A549 (cell line): ENCODE measurements around the gene RPTOR. TPM values are rescaled to one million over a fixed set of nuclear protein-coding genes. Genes with fewer than 3 reads are reported as not detected.
A peak's percentile ranks its signal among the peaks of the same experiment; 100 is the strongest.

Experiments used
- ATAC-seq, 2 experiments: fragments of 200-7000 bp in 1 of 2; fragments of >200 bp in 1 of 2; cut with Nextera tagmentation in 1 of 2; cut with Tn5 transposase in 1 of 2; 3 replicates each; pipeline versions ENCODE4 v1.8.0 to v1.9.1; 2018 to 2020; ENCODE audit warnings: mild to moderate bottlenecking in 1 of 2, moderate library complexity in 1 of 2
- CTCF ChIA-PET: fragments of 300-600 bp; sonication (Branson Sonifier 250); formaldehyde crosslinking; extraction: SDS; loops from one replicate; lab custom pipeline; 2021; ENCODE audit warnings: antibody characterized with exemption, inconsistent platforms; lab: Yijun Ruan, JAX
- POLR2A ChIA-PET: fragments of 350-600 bp; formaldehyde crosslinking; extraction: SDS; loops from one replicate; lab custom pipeline; 2021; ENCODE audit warnings: antibody characterized with exemption, inconsistent platforms; lab: Yijun Ruan, JAX
- DNase-seq, 2 experiments: peaks; one replicate each; pipeline versions ENCODE4 v3.0.0 to v3.0.0-alpha.2; 2011 to 2016; ENCODE audit warnings: low read depth in 1 of 2, low spot score in 1 of 2
- FAIRE-seq: peaks from 2 replicates; lab custom pipeline; 2011; peaks lifted over from hg19 to GRCh38; lab: Jason Lieb, UNC
- H3K27ac ChIP-seq, 2 experiments: fragments of >200 bp; sonication (Bioruptor Twin); formaldehyde crosslinking; 3 replicates each; pipeline ENCODE4 v1.5.1; 2016 to 2017
- H3K4me1 ChIP-seq: fragments of >200 bp; sonication (Bioruptor Twin); formaldehyde crosslinking; 3 replicates; pipeline ENCODE4 v1.6.1; 2016
- H3K4me2 ChIP-seq: fragments of >200 bp; sonication (Bioruptor Twin); formaldehyde crosslinking; 3 replicates; pipeline ENCODE4 v1.6.1; 2016
- H3K4me3 ChIP-seq: fragments of >200 bp; sonication (Bioruptor Twin); formaldehyde crosslinking; 3 replicates; pipeline ENCODE4 v1.5.1; 2016
- H3K9me3 ChIP-seq: fragments of >200 bp; sonication (Bioruptor Twin); formaldehyde crosslinking; 3 replicates; pipeline ENCODE4 v1.6.1; 2016
- ATOH8 ChIP-seq: fragments of 250-450 bp; sonication (Bioruptor Pico); IDR thresholded peaks from 2 replicates; pipeline ENCODE4 v1.5.0; 2020; ENCODE audit warnings: low read depth, mild to moderate bottlenecking, moderate library complexity
- BHLHE40 ChIP-seq: IDR thresholded peaks from 2 replicates; pipeline ENCODE4 v1.6.1; 2012; ENCODE audit warnings: low read depth, low read length, inconsistent platforms
- CBX2 ChIP-seq: fragments of 200-600 bp; sonication (generic); IDR thresholded peaks from 2 replicates; pipeline ENCODE4 v1.6.1; 2016; ENCODE audit warnings: low read depth, mild to moderate bottlenecking, borderline replicate concordance
- CEBPB ChIP-seq, 2 experiments: fragments of >200 bp in 1 of 2; sonication (Bioruptor Twin) in 1 of 2; formaldehyde crosslinking in 1 of 2; IDR thresholded peaks; 2 replicates each; pipeline ENCODE4 v1.6.1; 2012 to 2016
- CHD2 ChIP-seq: fragments of 150-350 bp; IDR thresholded peaks from 2 replicates; pipeline ENCODE4 v1.6.1; 2014; ENCODE audit warnings: low read length; ENCODE audit not compliant: partially characterized antibody
- CTCF ChIP-seq: fragments of >200 bp; sonication (Bioruptor Twin); formaldehyde crosslinking; IDR thresholded peaks from 3 replicates; pipeline ENCODE4 v1.5.1; 2016
- E2F6 ChIP-seq: IDR thresholded peaks from 2 replicates; pipeline ENCODE4 v1.6.1; 2012; ENCODE audit warnings: low read depth, borderline replicate concordance
- EHF ChIP-seq: fragments of 250-450 bp; sonication (Bioruptor Pico); IDR thresholded peaks from 2 replicates; pipeline ENCODE4 v1.5.0; 2020; ENCODE audit warnings: mild to moderate bottlenecking
- EHMT2 ChIP-seq: fragments of 200-600 bp; sonication (generic); IDR thresholded peaks from 2 replicates; pipeline ENCODE4 v1.6.1; 2016; ENCODE audit warnings: antibody characterized with exemption, low read depth, mild to moderate bottlenecking, moderate library complexity
- EP300 ChIP-seq, 2 experiments: fragments of >200 bp; sonication (Bioruptor Twin); formaldehyde crosslinking; IDR thresholded peaks; 2 replicates in 1 of 2; 3 replicates in 1 of 2; pipeline ENCODE4 v1.6.1; 2016 to 2017
- FOSL2 ChIP-seq, 2 experiments: fragments of 450-650 bp in 1 of 2; fragments of >200 bp in 1 of 2; sonication (Bioruptor Twin) in 1 of 2; formaldehyde crosslinking; IDR thresholded peaks; 2 replicates each; pipeline versions ENCODE4 v1.5.0 to v1.6.1; 2016 to 2020; ENCODE audit warnings: mild to moderate bottlenecking in 1 of 2, moderate library complexity in 1 of 2
- FOXS1 ChIP-seq: fragments of 250-450 bp; sonication (Bioruptor Pico); IDR thresholded peaks from 2 replicates; pipeline ENCODE4 v1.5.0; 2020; ENCODE audit warnings: mild to moderate bottlenecking, moderate library complexity
- GATA3 ChIP-seq: IDR thresholded peaks from 2 replicates; pipeline ENCODE4 v1.6.1; 2012; ENCODE audit warnings: borderline replicate concordance
- HDAC2 ChIP-seq: fragments of 200-600 bp; sonication (generic); IDR thresholded peaks from 2 replicates; pipeline ENCODE4 v1.6.1; 2016
- HOXB13 ChIP-seq: fragments of 250-450 bp; sonication (Bioruptor Pico); IDR thresholded peaks from 2 replicates; pipeline ENCODE4 v1.5.0; 2020; ENCODE audit warnings: low read depth, mild to moderate bottlenecking, moderate library complexity
- JUN ChIP-seq, 2 experiments: fragments of >200 bp; sonication (Bioruptor Twin); formaldehyde crosslinking; IDR thresholded peaks; 2 replicates in 1 of 2; 3 replicates in 1 of 2; pipeline ENCODE4 v1.6.1; 2016 to 2017
- KDM1A ChIP-seq: fragments of 200-600 bp; sonication (generic); IDR thresholded peaks from 2 replicates; pipeline ENCODE4 v1.6.1; 2016; ENCODE audit warnings: low read depth, mild to moderate bottlenecking
- KDM5A ChIP-seq: fragments of 200-600 bp; sonication (generic); IDR thresholded peaks from 2 replicates; pipeline ENCODE4 v1.6.1; 2016; ENCODE audit warnings: antibody characterized with exemption, mild to moderate bottlenecking
- MAFK ChIP-seq: fragments of 450-650 bp; IDR thresholded peaks from 2 replicates; pipeline ENCODE4 v1.6.1; 2014; ENCODE audit not compliant: partially characterized antibody
- MAZ ChIP-seq: fragments of 150-350 bp; IDR thresholded peaks from 2 replicates; pipeline ENCODE4 v1.6.1; 2014; ENCODE audit warnings: antibody characterized with exemption, low read depth, low read length, borderline replicate concordance
- PBX3 ChIP-seq: IDR thresholded peaks from 2 replicates; pipeline ENCODE4 v1.6.1; 2012
- PHF8 ChIP-seq: fragments of 200-600 bp; sonication (generic); IDR thresholded peaks from 2 replicates; pipeline ENCODE4 v1.6.1; 2016; ENCODE audit warnings: low read depth, mild to moderate bottlenecking, antibody characterized with exemption, moderate library complexity, borderline replicate concordance
- POLR2A ChIP-seq: IDR thresholded peaks from 2 replicates; pipeline ENCODE4 v1.6.1; 2012; ENCODE audit warnings: mild to moderate bottlenecking, low read length
- POLR2AphosphoS2 ChIP-seq: conservative IDR thresholded peaks from 2 replicates; pipeline ENCODE4 v1.6.1; 2012; ENCODE audit warnings: low read length, improper control_type of control experiment, inconsistent platforms
- RAD21 ChIP-seq, 2 experiments: fragments of >200 bp in 1 of 2; sonication (Bioruptor Twin) in 1 of 2; formaldehyde crosslinking in 1 of 2; IDR thresholded peaks in 1 of 2; conservative IDR thresholded peaks in 1 of 2; 2 replicates in 1 of 2; 3 replicates in 1 of 2; pipeline ENCODE4 v1.6.1; 2012 to 2018; ENCODE audit warnings: inconsistent platforms in 1 of 2
- RNF2 ChIP-seq: fragments of 200-600 bp; sonication (generic); IDR thresholded peaks from 2 replicates; pipeline ENCODE4 v1.6.1; 2016; ENCODE audit warnings: low read depth, mild to moderate bottlenecking, antibody characterized with exemption, moderate library complexity, borderline replicate concordance
- SREBF2 ChIP-seq: fragments of 450-650 bp; IDR thresholded peaks from 2 replicates; pipeline ENCODE4 v1.6.1; 2014; ENCODE audit warnings: mild to moderate bottlenecking, moderate library complexity
- USF2 ChIP-seq: fragments of 450-650 bp; IDR thresholded peaks from 2 replicates; pipeline ENCODE4 v1.6.1; 2014; ENCODE audit warnings: antibody characterized with exemption
- WGBS: methylation state at CpG from one replicate; pipeline ENCODE4 v1.1.6; 2017; ENCODE audit errors: missing lambda C conversion rate; 5-methylcytosine and 5-hydroxymethylcytosine counted together
- polyA plus RNA-seq, 4 experiments: library from polyadenylated mRNA; depleted of rRNA in 3 of 4; stranded (reverse); fragments of >200 nt; fragmentation: RNase III in 1 of 4; extraction: RNeasy Plus Mini Kit Qiagen cat#74134 plus additional on column Dnase treatment in 1 of 4; gene quantifications; 2 replicates in 3 of 4; 3 replicates in 1 of 4; pipeline ENCODE4 v1.2.3, GENCODE V29; 2011 to 2017

Gene RPTOR
- polyA plus RNA-seq, 2 of the 4 experiments (the other 2 are of a cell fraction), result 10.8 to 27.1 TPM

- ATAC-seq (no peak), DNase-seq (no peak), FAIRE-seq (no peak)
- Histone ChIP-seq H3K27ac (no peak overlapping the region), H3K9me3 (no peaks in the 10 kb centered on the region), H3K4me2 (no peak overlapping the region)
- WGBS, result 98% methylated on average over 2 of the region's 2 CpGs
- CTCF ChIA-PET, result interaction anchor here (1.0 to 3.6 kb wide), 4 partner anchors 10 to 213 kb away, joined by 3 to 15 read pairs (median 4); no protein-coding TSS in a partner anchor
- POLR2A ChIA-PET, result no interaction called here
- TF ChIP-seq MAZ, result no peak
- no peak for TF ChIP-seq FOXS1
- no peak for TF ChIP-seq GATA3
- TF ChIP-seq CBX2, result no peak
- TF ChIP-seq CEBPB (IDR thresholded peaks at IDR 0.05), result no peak
- TF ChIP-seq JUN (IDR thresholded peaks at IDR 0.05), result no peak
- TF ChIP-seq KDM5A, result no peak
- TF ChIP-seq BHLHE40, result no peak
- no peak for TF ChIP-seq EHF (CRISPR knock-in tag)
- no peak for TF ChIP-seq MAFK
- TF ChIP-seq SREBF2, result no peak
- no peak for TF ChIP-seq HOXB13 (CRISPR knock-in tag)
- no peak for TF ChIP-seq EP300 (IDR thresholded peaks at IDR 0.05)
- no peak for TF ChIP-seq PHF8
- no peak for TF ChIP-seq KDM1A
- TF ChIP-seq RAD21 (conservative IDR thresholded peaks at IDR 0.05 in 1 of 2, IDR thresholded peaks at IDR 0.05 in 1 of 2), result no peak
- no peak for TF ChIP-seq POLR2AphosphoS2
- TF ChIP-seq, all 56 proteins: peak for 0
- H3K4me3 ChIP-seq, result no peak overlapping the region
- H3K4me1 ChIP-seq, result no peaks in the 10 kb centered on the region
Measured at GRCh38 chr17:80639658-80640057, 95.0 kb downstream of the RPTOR start.

- 96% methylated on average over 19 of the region's 19 CpGs for WGBS
- ChIA-PET POLR2A (no interaction called here), CTCF (interaction anchor here (1.0 to 1.2 kb wide), 4 partner anchors 10 to 213 kb away, joined by 3 to 4 read pairs (median 4); no protein-coding TSS in a partner anchor)
- Histone ChIP-seq H3K4me2 (no peak overlapping the region), H3K4me3 (no peak overlapping the region), H3K9me3 (no peaks in the 10 kb centered on the region), H3K27ac (no peak overlapping the region), H3K4me1 (no peaks in the 10 kb centered on the region)
- ATAC-seq (no peak), FAIRE-seq (no peak), DNase-seq (no peak)
- TF ChIP-seq RNF2, result no peak
- TF ChIP-seq HDAC2, result no peak
- TF ChIP-seq POLR2A, result peak; percentile 9; the same call in 1 of the 2 replicates
- TF ChIP-seq FOXS1, result no peak
Measured at GRCh38 chr17:80640366-80641084, 95.9 kb downstream of the RPTOR start.

- H3K4me3 ChIP-seq, result no peak overlapping the region
- ChIA-PET POLR2A (no interaction called here), CTCF (interaction anchor here (1.3 to 1.5 kb wide), 2 partner anchors 17 to 216 kb away, joined by 3 read pairs; no protein-coding TSS in a partner anchor)
- no peaks in the 10 kb centered on the region for H3K9me3 ChIP-seq
- FAIRE-seq, result peak; percentile 49
- DNase-seq, result no peak
- WGBS, result 96% methylated on average over 19 of the region's 19 CpGs
- H3K27ac ChIP-seq, result no peak overlapping the region
- no peaks in the 10 kb centered on the region for H3K4me1 ChIP-seq
- ATAC-seq, result no peak
- H3K4me2 ChIP-seq, result no peak overlapping the region
- no peak for TF ChIP-seq CTCF
- TF ChIP-seq EP300 (IDR thresholded peaks at IDR 0.05), result no peak
- TF ChIP-seq E2F6, result no peak
- no peak for TF ChIP-seq PBX3
- no peak for TF ChIP-seq HOXB13 (CRISPR knock-in tag)
- no peak for TF ChIP-seq CHD2
- TF ChIP-seq KDM1A, result no peak
- TF ChIP-seq EHMT2, result no peak
- TF ChIP-seq ATOH8, result no peak
- TF ChIP-seq USF2, result no peak
- no peak for TF ChIP-seq FOSL2 (IDR thresholded peaks at IDR 0.05)
- TF ChIP-seq FOSL2 (CRISPR knock-in tag; IDR thresholded peaks at IDR 0.05), result no peak
Measured at GRCh38 chr17:80643326-80644099, 98.9 kb downstream of the RPTOR start.
